ENCODE measurements around the gene COMTD1.

The COMTD1 gene

DNA sequence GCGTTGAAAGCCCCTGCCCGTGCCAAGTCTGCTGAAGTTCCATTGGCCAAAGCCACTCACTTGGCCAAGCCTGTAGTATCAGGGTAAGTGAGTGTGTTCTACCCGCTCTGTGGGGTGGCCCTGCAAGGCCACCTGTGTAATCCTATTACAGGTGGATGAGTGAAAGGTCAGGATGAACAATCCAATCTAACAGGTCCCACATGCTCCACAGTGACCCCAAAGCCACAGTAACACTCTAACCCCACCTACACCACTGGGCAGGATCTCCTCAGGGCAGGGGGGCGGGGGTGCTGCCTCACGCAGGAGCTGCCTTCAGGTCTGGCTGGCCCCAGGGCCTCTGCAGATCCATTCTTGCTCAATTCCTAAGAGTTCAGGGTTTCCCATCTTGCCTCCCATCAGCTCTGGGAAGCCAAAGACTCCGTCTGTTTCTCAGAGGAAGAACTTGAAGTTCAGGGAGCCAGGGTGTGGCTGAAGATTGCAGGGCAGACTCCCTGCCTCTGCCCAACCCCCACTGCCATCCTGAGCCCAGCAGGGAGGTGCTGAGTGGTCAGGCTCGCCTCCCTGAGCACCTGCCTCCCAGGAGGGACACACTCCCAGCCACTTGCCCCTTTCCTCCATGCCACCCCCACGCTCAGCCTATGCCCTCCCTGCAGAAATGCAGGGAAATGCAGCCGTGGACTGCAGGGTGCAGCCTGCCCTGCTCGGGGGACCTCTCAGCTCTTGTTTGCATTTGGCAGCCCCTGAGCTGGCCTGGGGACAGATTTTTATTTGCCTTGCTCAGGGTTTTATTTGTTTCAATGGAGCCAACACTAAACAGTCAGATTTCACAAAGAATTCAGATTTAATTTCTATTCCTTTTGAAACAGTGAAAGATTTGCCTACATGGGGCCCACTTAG lies 9.8 kb upstream of the COMTD1 start:
- no peak for DNase-seq

DNA sequence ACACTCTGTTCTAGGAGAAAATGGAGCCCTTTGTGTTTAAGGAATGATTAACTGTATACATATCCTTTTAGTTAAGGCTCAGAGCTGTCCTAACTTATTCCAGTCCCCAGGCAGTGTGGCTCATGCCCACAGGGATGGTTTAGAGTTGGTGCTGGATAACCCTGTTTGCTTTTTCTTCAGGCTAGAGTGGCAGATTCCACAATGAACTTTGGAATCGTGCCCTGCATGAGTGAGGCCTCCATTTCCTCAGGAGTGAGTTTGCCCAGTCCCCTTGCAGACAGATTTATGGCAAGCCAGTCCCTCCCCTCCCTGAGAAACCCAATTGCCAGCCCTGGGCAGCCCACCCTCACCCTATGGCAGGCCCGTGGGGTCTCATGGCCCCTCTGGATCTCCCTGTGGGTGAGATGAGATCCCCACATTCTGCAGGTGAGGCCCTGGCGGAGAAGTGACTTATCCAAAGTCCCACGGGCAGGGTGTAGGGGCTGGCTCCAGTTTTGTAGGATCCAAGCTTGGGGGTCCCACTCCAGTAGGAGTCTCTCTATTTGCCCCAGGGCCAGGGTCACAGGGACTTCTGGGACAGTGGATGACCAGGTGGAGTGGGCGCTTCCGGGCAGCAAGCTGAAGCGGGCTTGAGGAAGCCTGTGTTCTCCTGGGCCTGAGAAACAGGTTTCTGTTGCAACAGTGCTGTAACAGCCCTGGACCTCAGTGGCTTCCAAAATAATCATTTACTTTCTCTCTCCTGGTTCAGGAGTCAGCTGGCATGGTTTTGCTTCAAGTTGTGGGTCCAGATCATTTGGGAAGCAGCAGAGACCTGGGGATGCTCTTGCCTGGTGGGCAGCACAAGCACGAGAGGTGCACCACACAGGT lies 9.0 kb upstream of the COMTD1 start:
- no peak for DNase-seq

DNA sequence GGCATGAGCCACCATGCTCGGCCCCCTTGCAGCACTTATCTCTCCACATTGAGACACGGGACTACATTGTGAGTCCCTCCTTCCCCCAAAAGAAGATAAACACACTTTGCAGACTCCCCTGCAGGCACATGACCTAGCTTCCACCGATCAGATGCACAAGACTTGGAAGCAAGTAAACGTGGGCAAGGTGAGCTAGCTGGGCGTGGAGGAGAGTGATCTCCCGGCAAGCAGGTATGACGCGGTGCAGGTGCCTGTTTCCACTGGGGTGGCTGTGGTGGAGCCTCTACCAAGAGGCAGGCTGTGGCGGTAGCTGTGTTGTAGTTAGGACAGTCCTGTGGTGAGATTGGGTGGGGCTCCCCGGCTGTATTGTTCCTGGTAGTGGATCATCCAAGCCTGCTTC lies 7.7 kb upstream of the COMTD1 start:
- DNase-seq: no peak

DNA sequence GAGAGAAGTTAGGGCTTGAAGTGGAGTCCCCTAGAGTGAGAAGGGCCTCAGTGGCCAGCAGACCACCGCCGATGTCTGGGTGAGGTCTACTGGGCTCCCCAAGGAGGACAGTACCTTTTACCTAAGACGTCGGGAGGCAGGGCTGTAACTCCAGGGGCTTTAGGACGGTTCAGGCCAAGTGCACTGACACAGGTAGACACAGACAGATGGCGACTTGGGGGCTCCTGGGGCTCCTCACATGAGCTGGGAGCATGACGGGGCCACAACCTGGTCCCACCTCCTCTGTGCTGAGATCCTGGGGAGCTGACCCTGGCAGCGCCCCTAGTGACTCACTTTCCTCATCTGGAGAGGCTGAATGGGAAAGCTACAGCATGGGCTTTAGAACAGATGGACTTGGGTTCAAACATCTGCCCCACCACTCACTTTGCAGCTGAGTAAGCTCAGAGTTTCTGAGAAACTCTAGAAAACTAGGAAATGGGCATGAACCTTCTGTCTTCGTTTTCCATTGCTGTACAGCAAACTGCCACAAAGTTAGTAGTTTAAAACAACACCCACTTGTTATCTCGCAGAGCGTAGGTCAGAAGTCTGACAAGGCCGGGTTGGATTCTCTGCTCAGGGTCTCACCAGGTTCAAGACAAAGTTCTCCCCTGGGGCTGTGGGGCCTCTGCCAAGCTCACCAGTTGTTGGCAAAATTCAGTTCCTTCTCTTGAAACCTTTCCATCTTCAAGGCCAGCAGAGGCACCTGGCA lies 4.7 kb upstream of the COMTD1 start:
- DNase-seq: no peak

DNA sequence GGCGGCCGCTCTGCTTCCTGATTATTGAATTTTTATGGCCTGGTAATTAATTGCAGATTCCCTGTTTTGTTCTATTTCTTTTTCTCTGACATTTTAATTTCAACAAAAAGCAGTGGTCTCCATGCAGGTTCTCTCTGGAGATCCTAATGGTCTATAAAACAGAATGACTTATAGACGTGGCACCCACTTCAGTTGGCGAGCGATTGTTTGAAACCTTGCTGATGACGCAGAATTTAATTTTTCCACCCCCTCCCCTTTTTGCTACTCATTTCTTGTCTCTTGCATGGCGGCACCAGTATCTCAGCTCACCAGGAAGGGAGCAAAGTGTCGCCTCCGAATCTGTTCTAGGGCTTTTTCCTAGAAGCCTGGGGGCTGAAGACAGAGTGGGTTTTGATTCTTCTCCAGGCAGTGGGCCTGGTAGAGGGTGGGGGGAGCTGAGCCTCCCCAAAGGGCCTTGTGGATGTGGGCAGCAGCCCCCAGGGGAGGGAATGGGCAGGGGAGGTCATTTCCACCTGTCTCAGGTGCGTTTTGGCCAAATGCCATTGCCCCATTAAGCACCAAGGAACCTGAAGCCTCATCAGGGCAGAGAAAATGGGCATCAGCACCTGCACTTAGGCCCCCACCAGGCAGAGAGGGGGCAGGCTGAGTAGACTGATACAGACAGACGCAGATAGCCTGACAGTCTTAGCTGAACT lies 3.5 kb upstream of the COMTD1 start:
- no peak for DNase-seq

DNA sequence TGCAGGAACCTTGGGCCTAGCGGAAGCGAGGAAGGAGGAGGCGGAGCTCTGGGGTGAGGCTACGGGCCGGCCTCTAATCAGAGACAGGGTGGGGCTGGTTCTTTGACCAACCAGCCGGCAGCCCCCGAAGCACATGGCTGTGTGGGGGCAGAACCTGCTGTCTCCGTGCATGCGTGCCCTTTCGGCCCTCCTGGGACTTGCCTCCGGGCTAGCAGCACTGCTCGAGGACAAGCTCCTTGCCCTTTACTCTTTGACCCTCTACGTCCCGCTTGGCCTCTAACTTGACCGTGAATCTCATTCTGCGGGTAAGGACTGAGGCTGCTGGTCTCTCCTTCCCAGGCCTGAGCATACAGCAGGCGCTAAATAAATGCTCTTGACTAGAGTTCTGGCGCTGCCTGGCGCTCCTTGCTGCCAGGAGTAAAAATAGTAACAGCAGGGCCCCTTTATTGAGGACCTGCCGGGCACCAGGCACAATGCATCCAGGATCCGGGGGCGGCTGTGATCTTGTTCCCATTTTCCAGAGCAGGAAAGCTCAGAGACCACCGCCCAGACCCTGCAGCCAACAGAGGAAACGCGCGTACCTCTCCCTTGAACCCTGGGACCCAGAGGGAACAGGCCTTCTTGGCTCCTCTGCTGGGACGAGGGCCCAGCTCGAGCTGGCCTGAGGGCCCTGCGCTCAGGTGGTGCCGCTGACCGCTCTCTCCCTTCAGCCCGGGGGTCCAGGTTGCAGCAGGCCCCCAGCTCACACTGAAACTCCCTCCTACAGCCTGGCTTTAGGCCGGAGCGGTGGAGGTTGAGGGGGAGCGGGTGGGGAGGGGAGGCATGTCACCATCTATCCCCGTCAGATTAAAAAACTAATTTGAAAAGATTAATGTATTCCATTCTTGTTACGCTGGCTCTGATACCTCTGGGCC lies 2.7 kb upstream of the COMTD1 start:
- no peak for DNase-seq

DNA sequence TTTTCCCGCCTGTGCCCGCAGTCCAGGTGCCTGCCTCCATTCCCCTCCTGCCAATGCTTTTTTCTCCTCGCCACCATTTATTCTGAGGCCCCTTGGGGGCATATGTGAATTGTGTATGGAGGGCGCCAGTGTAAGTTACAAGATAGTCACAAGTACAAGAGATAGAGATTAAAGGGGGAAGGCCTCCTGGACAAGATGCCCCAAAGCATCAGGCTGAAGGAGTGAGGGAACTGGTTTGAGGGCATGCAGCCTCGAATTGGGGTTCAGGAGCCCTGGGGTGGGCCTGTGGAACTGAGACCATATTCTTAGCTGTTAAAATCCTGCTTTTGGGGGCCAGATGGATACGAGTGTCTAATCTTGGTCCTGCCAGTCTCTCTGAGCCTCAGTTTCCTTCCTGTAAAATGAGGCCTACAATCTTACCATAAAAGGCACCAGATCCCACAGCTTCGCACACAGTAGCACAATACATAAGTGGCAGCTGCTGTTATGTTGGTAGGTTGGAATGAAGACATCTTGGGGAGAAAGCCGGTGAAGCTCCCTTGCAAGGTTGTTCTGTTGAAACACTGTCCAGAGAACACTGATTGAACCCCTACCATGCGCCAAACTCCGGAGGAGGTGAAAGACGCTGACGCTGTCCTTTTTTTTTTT lies 545 bp upstream of the COMTD1 start:
- DNase-seq: no peak

DNA sequence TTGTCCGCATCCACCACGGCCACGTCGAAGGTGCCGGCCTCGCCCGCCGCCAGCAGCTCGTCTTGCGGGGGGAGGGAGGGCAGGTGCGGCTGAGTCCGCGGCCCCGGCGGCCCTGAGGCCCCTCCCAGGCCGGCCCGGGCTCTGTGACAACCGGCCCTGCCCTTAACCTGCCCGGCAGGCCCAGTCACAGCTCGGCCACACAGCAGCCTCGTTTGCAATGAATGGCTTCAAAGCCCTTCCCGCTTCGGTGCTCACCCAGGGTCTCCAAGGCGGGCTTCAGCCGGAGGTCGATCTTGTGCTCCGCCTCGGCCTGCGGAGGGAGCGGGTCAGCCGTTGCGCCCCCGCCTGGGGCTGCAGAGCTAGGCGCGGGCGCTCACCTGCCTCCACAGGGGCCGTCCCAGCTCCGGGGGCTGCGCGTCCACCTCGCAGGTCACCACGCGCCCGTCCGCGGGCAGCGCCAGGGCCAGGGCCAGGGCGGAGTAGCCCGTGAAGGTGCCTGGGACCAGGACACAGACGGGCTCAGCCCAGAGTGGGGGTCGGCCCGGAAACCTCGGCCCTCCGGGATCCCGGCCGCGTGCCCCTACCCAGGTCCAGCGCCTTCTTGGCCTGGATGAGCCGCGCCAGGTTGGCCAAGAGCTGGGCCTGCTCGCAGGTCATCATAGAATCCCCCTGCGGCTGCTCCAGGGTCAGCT lies 928 bp downstream of the COMTD1 start:
- no peak for DNase-seq

DNA sequence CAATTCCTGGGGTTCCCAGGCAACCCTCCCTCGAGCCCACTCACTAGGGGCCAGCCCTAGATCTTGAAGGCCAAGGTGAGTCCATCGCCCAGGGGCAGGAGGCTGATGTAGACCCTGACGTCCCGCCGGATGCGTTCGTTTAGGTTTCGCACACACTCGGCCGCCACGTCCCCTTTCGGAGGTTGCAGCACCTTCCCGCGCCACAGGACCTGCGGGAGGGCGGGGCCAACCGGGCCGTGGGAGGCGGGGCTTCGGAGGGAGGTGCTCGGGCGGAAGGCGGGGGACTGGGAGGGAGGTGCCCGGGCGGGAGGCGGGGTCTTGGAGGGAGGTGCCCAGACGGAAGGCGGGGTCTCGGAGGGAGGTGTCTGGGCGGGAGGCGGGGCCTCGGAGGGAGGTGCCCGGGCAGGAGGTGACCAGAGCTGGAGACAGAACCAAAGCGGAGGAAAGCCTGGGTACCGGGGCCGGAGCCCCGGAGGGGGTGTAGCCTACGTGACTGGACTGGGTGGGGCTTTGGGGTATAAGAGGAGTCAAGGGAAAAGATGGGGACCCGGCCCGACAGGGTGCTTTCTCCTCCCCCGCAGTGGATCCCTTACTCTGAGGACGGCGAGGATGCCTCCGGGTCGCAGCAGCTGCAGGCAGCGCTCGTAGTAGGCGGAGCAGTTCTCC lies 1.6 kb downstream of the COMTD1 start:
- DNase-seq: peak; percentile 81

DNA sequence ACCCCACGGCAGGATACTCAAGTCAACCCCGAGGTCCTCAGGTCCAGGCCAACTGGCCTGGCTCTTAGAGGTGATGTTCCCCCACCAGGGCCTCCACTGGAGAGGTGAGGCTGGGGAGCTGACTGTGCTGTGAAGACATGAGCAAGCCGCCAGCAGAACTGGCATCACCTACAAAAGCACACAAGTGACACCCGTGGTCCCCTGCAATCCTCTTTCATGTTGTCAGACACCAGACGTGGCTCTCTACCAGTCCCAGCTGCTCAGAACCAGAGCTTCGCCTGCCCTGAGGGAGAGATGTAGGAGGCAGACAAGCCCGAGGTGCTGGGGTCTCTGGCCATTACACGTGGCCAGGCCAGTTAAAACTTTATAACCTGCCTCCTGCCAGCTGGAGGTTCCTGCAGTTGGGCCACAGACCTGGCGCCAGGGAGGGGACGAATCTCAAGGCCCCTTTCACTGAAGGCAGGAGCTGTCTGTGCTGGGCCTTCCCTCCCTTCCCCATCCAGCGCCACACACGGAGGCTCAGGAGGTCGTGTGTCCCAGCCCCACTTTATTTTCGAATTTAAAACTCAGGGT lies 2.2 kb downstream of the COMTD1 start:
- DNase-seq: no peak

DNA sequence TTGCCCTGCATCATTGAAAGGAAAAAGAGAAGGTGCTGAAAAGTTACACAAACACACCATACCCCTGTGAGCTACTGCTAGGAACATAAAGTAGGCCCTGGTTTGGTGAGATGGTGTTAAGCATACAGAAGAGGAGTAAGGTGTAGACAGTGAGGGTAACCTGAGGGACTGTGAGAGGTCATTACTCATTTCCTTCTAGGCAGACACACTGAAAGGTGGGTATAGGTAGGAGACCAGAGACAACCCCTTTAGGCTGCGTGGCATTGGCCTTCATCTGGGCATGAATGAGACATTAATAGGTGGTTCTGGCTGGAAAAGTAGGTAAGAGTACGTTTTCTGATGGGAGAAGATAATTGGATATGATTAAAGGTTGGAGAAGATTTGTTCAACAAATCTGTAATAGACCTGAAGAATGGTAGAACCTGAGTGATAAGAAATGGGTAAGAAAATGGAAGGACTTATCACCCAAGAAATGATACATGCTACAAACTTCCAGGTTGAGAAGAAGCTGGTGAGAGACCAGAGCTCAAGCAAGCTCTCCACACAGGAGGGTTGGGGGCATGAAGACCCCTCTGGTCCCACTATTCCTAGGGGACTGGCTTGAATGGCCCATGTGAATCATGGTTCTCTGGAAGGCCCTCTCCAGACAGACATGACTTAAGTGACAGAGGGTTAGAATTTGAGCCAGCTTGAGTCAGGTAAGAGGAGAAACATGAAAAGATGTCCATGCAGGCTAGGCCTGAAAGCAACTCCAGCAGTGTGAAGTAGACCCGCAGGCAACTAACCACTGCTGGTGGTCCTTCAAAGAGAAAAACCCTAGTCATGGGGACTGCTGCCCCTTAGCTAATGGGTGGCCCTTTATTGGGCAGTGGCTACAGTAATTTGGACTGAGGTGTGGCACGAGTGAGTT lies 3.8 kb downstream of the COMTD1 start:
- DNase-seq: no peak

DNA sequence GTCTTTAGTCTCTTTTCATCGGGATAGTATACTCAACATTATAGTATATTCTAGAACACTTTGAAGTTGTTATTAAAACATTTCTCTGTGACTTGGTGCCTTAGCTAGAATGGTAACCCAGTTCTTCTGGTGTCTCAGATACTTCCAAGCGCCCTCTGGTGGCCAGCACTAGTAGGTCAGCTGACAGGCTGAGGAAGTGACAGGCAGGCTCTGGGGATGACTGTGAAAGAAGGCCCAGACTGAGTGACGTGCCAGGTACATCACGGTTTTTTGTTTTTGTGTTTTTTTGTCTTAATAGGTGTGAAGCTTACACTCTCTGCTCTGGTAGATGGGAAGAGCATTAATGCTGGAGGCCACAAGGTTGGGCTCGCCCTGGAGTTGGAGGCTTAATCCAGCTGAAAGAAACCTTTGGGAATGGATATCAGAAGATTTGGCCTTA lies 5.1 kb downstream of the COMTD1 start:
- peak; percentile 77 for DNase-seq

DNA sequence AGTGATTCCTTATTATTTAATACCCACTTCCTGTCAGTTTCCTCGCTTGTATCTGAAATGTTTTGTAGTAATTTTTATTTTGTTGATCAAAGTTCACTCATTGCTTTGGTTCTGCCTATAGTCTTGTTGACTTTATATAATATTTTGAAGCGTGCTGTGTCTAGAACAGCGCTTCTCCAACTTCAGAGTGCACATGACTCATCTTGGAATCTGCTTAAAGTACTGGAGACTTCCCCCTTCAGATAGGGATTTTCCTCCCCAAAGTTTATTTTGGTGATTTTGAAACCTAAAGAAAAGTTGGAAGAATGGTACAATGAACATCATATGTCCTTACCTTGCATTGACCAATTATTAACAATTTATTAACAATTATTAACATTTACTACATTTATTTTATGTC lies 5.8 kb downstream of the COMTD1 start:
- peak; percentile 28 for DNase-seq

DNA sequence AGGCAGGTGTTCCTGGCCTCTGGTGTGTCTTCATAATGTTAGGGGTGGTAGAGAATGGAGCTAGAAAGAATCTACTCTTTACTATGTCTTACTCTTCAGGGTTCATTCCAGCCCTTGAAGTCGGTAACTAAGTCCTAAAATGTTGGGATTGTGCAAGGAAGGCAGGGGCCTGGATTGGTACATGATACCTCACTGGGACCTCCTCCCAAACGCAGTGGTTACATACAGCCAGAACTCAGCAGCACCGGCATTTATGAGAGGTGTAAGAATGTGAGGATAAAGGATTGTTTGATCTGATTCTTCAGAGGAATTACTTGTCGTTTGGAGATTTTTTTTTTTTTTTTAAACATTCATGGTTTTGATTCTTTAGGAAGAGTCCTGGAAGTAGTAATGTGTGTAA lies 6.9 kb downstream of the COMTD1 start:
- no peak for DNase-seq

DNA sequence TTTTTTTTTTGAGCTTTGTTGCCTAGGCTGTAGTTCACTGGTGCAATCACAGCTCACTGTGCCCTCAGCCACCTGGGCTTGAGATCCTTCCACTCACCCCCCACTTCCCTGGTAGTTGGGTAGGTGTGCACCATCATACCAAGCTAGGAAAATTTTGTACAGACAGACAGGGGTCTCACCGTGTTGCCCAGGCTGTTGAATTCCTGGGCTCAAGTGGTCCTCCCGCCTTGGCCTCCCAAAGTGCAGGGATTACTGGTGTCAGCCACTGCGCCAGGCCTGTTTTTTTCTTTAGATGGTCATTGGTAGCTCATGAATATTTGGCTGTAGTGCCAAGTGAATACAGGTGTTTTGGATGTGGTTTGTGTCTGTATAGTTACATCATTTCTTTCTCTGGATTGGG lies 7.5 kb downstream of the COMTD1 start:
- no peak for DNase-seq

DNA sequence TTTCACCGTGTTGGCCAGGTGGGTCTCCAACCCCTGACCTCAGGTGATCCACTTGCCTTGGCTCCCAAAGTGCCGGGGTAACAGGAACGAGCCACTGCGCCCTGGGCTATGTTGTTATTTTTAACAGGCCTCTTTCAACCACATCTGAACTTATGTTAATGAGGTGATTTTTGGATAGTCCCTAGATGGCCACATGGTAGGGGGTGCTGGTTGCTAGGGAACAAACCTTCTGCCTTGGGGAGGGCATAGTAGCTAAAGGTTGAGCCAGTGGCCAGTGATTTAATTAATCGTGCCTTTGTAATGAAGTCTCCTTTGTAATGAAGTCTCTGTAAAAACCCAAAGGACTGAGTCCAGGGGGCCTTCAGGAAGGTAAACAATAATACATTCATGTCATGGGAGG lies 9.1 kb downstream of the COMTD1 start:
- no peak for DNase-seq

DNA sequence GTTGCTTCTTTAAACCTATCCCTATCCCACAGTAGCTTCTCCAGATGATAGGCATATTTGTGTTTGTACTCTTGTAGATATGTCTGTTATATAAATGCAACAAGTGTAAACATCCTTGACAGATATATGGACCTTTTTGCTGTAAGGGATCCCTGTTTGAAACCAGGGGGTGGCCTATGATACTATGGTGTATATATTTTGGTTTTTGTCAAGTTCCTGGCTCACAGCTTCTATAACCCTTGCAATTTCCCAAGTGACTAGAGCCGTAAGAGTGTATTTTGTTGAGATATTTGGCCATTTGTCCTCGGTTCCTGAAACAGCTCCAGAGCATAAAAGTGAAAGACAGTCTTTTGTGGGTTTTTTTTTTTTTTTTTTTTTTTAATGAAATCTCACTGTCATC lies 9.7 kb downstream of the COMTD1 start:
- no peak for DNase-seq

DNA sequence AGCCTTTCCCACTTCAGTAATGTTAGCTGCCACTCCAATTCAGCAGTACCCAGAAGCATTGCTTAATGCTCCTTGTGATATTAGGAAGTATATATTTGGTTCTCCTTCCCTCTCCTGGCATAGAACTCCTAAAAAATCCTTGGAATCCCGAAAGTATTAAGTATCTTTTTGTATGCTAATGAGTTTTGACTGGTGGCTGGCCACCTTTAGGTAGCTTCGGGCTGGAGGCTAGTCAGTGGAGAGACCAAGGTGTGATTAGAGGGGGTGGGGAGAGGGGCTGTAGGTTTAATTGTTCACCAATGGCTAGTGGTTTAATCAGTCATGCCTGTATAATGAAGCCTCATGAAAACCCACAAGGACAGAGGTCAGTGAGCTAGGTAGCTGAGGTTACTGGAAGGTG lies 12.2 kb downstream of the COMTD1 start:
- DNase-seq: no peak
